K562 (cell line): ENCODE measurements around the gene TIMM10.

Experiments used
- ARID3A ChIP-seq: IDR thresholded peaks from 2 replicates; pipeline ENCODE4 v1.6.1; 2012; ENCODE audit warnings: low read depth, low read length, improper control_type of control experiment, borderline replicate concordance
- CTCF ChIP-seq, 3 experiments: IDR thresholded peaks in 2 of 3; conservative IDR thresholded peaks in 1 of 3; 2 replicates each; pipeline ENCODE4 v1.5.1; 2011 to 2012; ENCODE audit warnings: low read length in 3 of 3, mild to moderate bottlenecking in 3 of 3, control low read depth in 2 of 3, improper control_type of control experiment in 1 of 3, inconsistent platforms in 1 of 3, low read depth in 1 of 3, mixed read lengths in 1 of 3, moderate library complexity in 1 of 3; ENCODE audit not compliant: insufficient read depth in 2 of 3
- MAFF ChIP-seq: IDR thresholded peaks from 2 replicates; pipeline ENCODE4 v1.6.1; 2012; ENCODE audit warnings: low read length, improper control_type of control experiment
- NR3C1 ChIP-seq: sonication (generic); formaldehyde crosslinking; IDR thresholded peaks from 2 replicates; pipeline ENCODE4 v1.8.1; 2022; ENCODE audit warnings: missing genetic modification reagents
- POLR2AphosphoS2 ChIP-seq: IDR thresholded peaks from 2 replicates; pipeline ENCODE4 v1.6.1; 2012; ENCODE audit warnings: low read length, improper control_type of control experiment
- REST ChIP-seq, 2 experiments: fragments of 450-650 bp; formaldehyde crosslinking in 1 of 2; IDR thresholded peaks; 2 replicates each; pipeline versions ENCODE4 v1.4.0 to v1.6.1; 2014 to 2020; ENCODE audit warnings: mild to moderate bottlenecking in 2 of 2, borderline replicate concordance in 1 of 2, low read depth in 1 of 2
- ZNF124 ChIP-seq: sonication (generic); formaldehyde crosslinking; IDR thresholded peaks from 2 replicates; pipeline ENCODE4 v1.8.1; 2022; ENCODE audit warnings: missing genetic modification reagents
- ZNF408 ChIP-seq: fragments of 250-450 bp; sonication (Bioruptor Pico); IDR thresholded peaks from 2 replicates; pipeline ENCODE4 v1.4.0; 2020; ENCODE audit warnings: low read depth, mild to moderate bottlenecking, moderate library complexity
- ZNF512 ChIP-seq: IDR thresholded peaks from 2 replicates; pipeline ENCODE4 v1.6.1; 2016; ENCODE audit warnings: missing genetic modification characterization, missing compliant biosample characterization
- ZNF655 ChIP-seq: fragments of 250-450 bp; sonication (Bioruptor Pico); IDR thresholded peaks from 2 replicates; pipeline ENCODE4 v1.5.0; 2021

- TF ChIP-seq MAFF (no peak), NR3C1 (no peak), REST (IDR thresholded peaks at IDR 0.05; ENCODE audit: borderline replicate concordance) (no peak), REST (CRISPR knock-in tag; IDR thresholded peaks at IDR 0.05; ENCODE audit: low read depth) (no peak), ARID3A (no peak), ZNF124 (CRISPR knock-in tag) (no peak), ZNF655 (CRISPR knock-in tag) (no peak), CTCF (IDR thresholded peaks at IDR 0.05 in 2 of 3, conservative IDR thresholded peaks at IDR 0.05 in 1 of 3; ENCODE audit: insufficient read depth in 2 of 3, low read depth in 1 of 3, low read length in 3 of 3) (no peak), ZNF408 (no peak), POLR2AphosphoS2 (no peak), ZNF512 (tag) (no peak)
Observed at GRCh38 chr11:57560146-57560545, 29.6 kb upstream of the TIMM10 start.
